Natural killer cell (primary cell): Measurements from ENCODE around the gene ZNF407. TPM values are rescaled to one million over a fixed set of nuclear protein-coding genes. Genes with fewer than 3 reads are reported as not detected.

Experiments
- ATAC-seq, 3 donors: fragments of 150-1000 bp in 2 of 3; fragments of 200-7000 bp in 1 of 3; cut with Tn5 transposase; 1 replicate in 1 of 3; 2 replicates in 2 of 3; pipeline ENCODE4 v1.10.0; 2021; ENCODE audit warnings: mild to moderate bottlenecking in 2 of 3, moderate library complexity in 2 of 3
- DNase-seq, 2 donors: peaks; one replicate each; pipeline versions ENCODE4 v3.0.0 to v3.0.0-alpha.2; 2013 to 2021; ENCODE audit warnings: mixed read lengths in 1 of 2
- H3K27ac ChIP-seq: one replicate; pipeline ENCODE4 v1.5.1; 2013; ENCODE audit warnings: mild to moderate bottlenecking, low read length
- H3K27me3 ChIP-seq: one replicate; pipeline ENCODE4 v1.6.1; 2013; ENCODE audit warnings: low read length; ENCODE audit not compliant: control insufficient read depth, insufficient read depth
- H3K36me3 ChIP-seq: one replicate; pipeline ENCODE4 v1.6.1; 2013; ENCODE audit warnings: low read length; ENCODE audit not compliant: control insufficient read depth, insufficient read depth
- H3K4me1 ChIP-seq: one replicate; pipeline ENCODE4 v1.6.1; 2013; ENCODE audit warnings: low read length; ENCODE audit not compliant: control insufficient read depth, insufficient read depth
- H3K4me3 ChIP-seq: one replicate; pipeline ENCODE4 v1.5.1; 2013; ENCODE audit warnings: low read length
- H3K9me3 ChIP-seq: one replicate; pipeline ENCODE4 v1.6.1; 2013; ENCODE audit warnings: low read length; ENCODE audit not compliant: control insufficient read depth, insufficient read depth
- H3K27ac Mint-ChIP-seq, 2 donors: one replicate each; pipeline ENCODE4 v1.8.0; 2022; ENCODE audit warnings: mild to moderate bottlenecking in 2 of 2, mixed read lengths in 2 of 2, moderate library complexity in 1 of 2
- H3K27me3 Mint-ChIP-seq, 2 donors: one replicate each; pipeline ENCODE4 v1.8.0; 2022; ENCODE audit warnings: low read depth in 2 of 2, mixed read lengths in 2 of 2
- H3K36me3 Mint-ChIP-seq: one replicate; pipeline ENCODE4 v1.8.0; 2022; ENCODE audit warnings: mixed read lengths
- H3K4me1 Mint-ChIP-seq, 2 donors: one replicate each; pipeline ENCODE4 v1.8.0; 2022; ENCODE audit warnings: mixed read lengths in 2 of 2
- H3K4me3 Mint-ChIP-seq: one replicate; pipeline ENCODE4 v1.8.0; 2022; ENCODE audit warnings: mild to moderate bottlenecking, moderate library complexity, mixed read lengths
- H3K9me3 Mint-ChIP-seq, 2 donors: one replicate each; pipeline ENCODE4 v1.8.0; 2022; ENCODE audit warnings: mixed read lengths in 2 of 2
- CTCF ChIP-seq: fragments of 200-600 bp; IDR thresholded peaks from one replicate; pipeline ENCODE4 v1.8.0; 2022; ENCODE audit warnings: antibody characterized with exemption
- WGBS: methylation state at CpG from one replicate; pipeline ENCODE4 v1.1.7; 2013; ENCODE audit warnings: missing lambda C conversion rate; ENCODE audit not compliant: insufficient coverage; 5-methylcytosine and 5-hydroxymethylcytosine counted together
- intact Hi-C: fragments of 100-400 bp; cut with micrococcal nuclease; formaldehyde crosslinking; loops from one replicate; pipeline ENCODE4 v1.14.2; 2022
- total RNA-seq, 4 donors: library from RNA; stranded (reverse); fragments of 120-200 nt in 1 of 4; gene quantifications; one replicate each; pipeline versions ENCODE4 v1.2.3 to v1.2.4, GENCODE V29; 2013 to 2022

The ZNF407 gene
- total RNA-seq, 3 donors from 2014 or later (not counting 1 experiment from before 2014, with no cell fraction given): 28.4 to 36.7 (median 36.3) TPM

- no peak for DNase-seq
- Histone ChIP-seq H3K36me3 (no peaks in the 10 kb centered on the region), H3K4me3 (no peak overlapping the region), H3K9me3 (no peaks in the 10 kb centered on the region), H3K4me1 (no peaks in the 10 kb centered on the region), H3K27me3 (no peaks in the 10 kb centered on the region), H3K27ac (no peak overlapping the region)
- no peak overlapping the region for H3K4me3 Mint-ChIP-seq
- no peaks in the 10 kb centered on the region for H3K4me1 Mint-ChIP-seq
- no peak for TF ChIP-seq CTCF
- H3K36me3 Mint-ChIP-seq: no peaks in the 10 kb centered on the region
- no peak for ATAC-seq
- no peaks in the 10 kb centered on the region for H3K9me3 Mint-ChIP-seq
- intact Hi-C loops: no loop called here
- peaks cover 9 to 10% of the 10 kb centered on the region in 2 donors for H3K27me3 Mint-ChIP-seq
- WGBS: 88% methylated on average over 19 of the region's 19 CpGs
- H3K27ac Mint-ChIP-seq: no peak overlapping the region
These were observed 509.7 kb downstream of the ZNF407 start for GRCh38 chr18:75107196-75107930.

GRCh38 chr18:75107931-75108276 lies 510.2 kb downstream of the ZNF407 start:
- H3K4me1 Mint-ChIP-seq: no peaks in the 10 kb centered on the region
- no peak overlapping the region for H3K27ac Mint-ChIP-seq
- H3K27me3 Mint-ChIP-seq: peaks cover 9 to 10% of the 10 kb centered on the region in 2 donors
- Histone ChIP-seq H3K4me1 (no peaks in the 10 kb centered on the region), H3K36me3 (no peaks in the 10 kb centered on the region), H3K9me3 (no peaks in the 10 kb centered on the region), H3K27me3 (no peaks in the 10 kb centered on the region), H3K27ac (no peak overlapping the region), H3K4me3 (no peak overlapping the region)
- H3K9me3 Mint-ChIP-seq: no peaks in the 10 kb centered on the region
- ATAC-seq: no peak
- no peak overlapping the region for H3K4me3 Mint-ChIP-seq
- 86% methylated on average over 8 of the region's 8 CpGs for WGBS
- DNase-seq: no peak
- intact Hi-C loops: no loop called here
- TF ChIP-seq CTCF: no peak
- no peaks in the 10 kb centered on the region for H3K36me3 Mint-ChIP-seq

- H3K27me3 Mint-ChIP-seq: peaks cover 5 to 10% of the 10 kb centered on the region in 2 donors
- no peak overlapping the region for H3K27ac Mint-ChIP-seq
- no peaks in the 10 kb centered on the region for H3K4me1 ChIP-seq
- WGBS: 89% methylated on average over 18 of the region's 20 CpGs
- H3K4me3 Mint-ChIP-seq: no peak overlapping the region
- H3K9me3 Mint-ChIP-seq: no peaks in the 10 kb centered on the region
- no peaks in the 10 kb centered on the region for H3K36me3 Mint-ChIP-seq
- H3K9me3 ChIP-seq: no peaks in the 10 kb centered on the region
- H3K27me3 ChIP-seq: no peaks in the 10 kb centered on the region
- H3K27ac ChIP-seq: no peak overlapping the region
- no peaks in the 10 kb centered on the region for H3K36me3 ChIP-seq
- intact Hi-C loops: no loop called here
- no peak for TF ChIP-seq CTCF
- no peak overlapping the region for H3K4me3 ChIP-seq
- DNase-seq (no peak), ATAC-seq (no peak)
- H3K4me1 Mint-ChIP-seq: no peaks in the 10 kb centered on the region
These were observed 511.1 kb downstream of the ZNF407 start for GRCh38 chr18:75108579-75109318.
